Mesothelial cell of epicardium (in vitro differentiated cells): Measurements from ENCODE around the gene FATE1. TPM values are rescaled to one million over a fixed set of nuclear protein-coding genes. Genes with fewer than 3 reads are reported as not detected.

ENCODE experiments used
- DNase-seq, 2 experiments: peaks; one replicate each; pipeline ENCODE4 v3.0.0; 2021; ENCODE audit warnings: low spot score in 2 of 2; ENCODE audit not compliant: unreplicated experiment in 2 of 2
- H3K27ac Mint-ChIP-seq: 2 replicates; pipeline ENCODE4 v1.8.0; 2021; ENCODE audit warnings: mixed read lengths
- H3K27me3 Mint-ChIP-seq: 2 replicates; pipeline ENCODE4 v1.8.0; 2021; ENCODE audit warnings: low read depth, mixed read lengths
- H3K36me3 Mint-ChIP-seq: 2 replicates; pipeline ENCODE4 v1.8.0; 2021; ENCODE audit warnings: mixed read lengths
- H3K4me1 Mint-ChIP-seq: 2 replicates; pipeline ENCODE4 v1.8.0; 2021; ENCODE audit warnings: mixed read lengths
- H3K4me3 Mint-ChIP-seq: 2 replicates; pipeline ENCODE4 v1.8.0; 2021; ENCODE audit warnings: mild to moderate bottlenecking, moderate library complexity, mixed read lengths
- H3K9me3 Mint-ChIP-seq: 2 replicates; pipeline ENCODE4 v1.8.0; 2021; ENCODE audit warnings: mixed read lengths
- CTCF ChIP-seq: fragments of 200-600 bp; sonication (generic); IDR thresholded peaks from one replicate; pipeline ENCODE4 v1.5.0; 2021; ENCODE audit warnings: antibody characterized with exemption; ENCODE audit not compliant: unreplicated experiment
- total RNA-seq: library from RNA; stranded (reverse); gene quantifications from 3 replicates; pipeline ENCODE4 v1.2.1, GENCODE V29; 2021

The FATE1 gene
- total RNA-seq, 1 donor from 2014 or later = not detected

DNA sequence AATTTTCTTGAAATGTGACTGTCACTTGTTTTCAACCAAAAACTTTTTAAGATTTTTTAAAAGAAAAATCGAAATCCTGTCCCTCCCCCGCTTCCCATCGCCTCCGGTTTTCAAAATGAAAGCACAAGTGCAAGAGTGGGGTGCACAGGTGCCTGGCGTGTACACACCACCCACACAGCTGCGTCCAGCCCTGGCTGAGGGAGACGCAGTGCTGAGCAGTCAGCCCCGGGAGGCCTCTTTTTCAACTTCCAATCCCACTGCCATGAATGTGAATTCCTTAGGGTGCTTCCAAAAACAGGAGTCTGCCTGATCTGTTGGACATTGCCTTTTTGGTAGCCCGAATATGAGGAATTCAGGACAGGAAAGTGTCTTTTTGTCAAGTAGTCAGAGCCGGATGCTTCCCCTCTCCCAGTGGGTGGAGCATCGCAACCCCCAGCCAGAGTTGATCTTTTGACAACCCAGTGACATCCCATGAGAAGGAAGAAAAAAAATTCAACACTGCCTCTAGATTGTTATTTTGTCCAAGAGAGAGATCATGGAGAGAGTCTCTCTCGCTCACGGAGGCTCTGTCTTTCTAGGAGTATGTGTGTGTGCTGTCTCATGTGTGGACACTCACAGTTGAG, 11.7 kb upstream of the FATE1 start:
- H3K4me1 Mint-ChIP-seq = no peaks in the 10 kb centered on the region
- no peak overlapping the region for H3K27ac Mint-ChIP-seq
- H3K27me3 Mint-ChIP-seq = peaks cover under 1% of the 10 kb centered on the region
- TF ChIP-seq CTCF = no peak
- no peaks in the 10 kb centered on the region for H3K36me3 Mint-ChIP-seq
- DNase-seq = no peak
- H3K9me3 Mint-ChIP-seq = no peaks in the 10 kb centered on the region
- H3K4me3 Mint-ChIP-seq = no peak overlapping the region

GRCh38 chrX:151708821-151709220, 7.0 kb upstream of the FATE1 start:
- Mint-ChIP-seq H3K27me3 (peaks cover 19% of the 10 kb centered on the region), H3K4me1 (no peaks in the 10 kb centered on the region), H3K4me3 (no peak overlapping the region), H3K36me3 (no peaks in the 10 kb centered on the region), H3K27ac (no peak overlapping the region), H3K9me3 (no peaks in the 10 kb centered on the region)
- no peak for TF ChIP-seq CTCF
- DNase-seq = no peak

GRCh38 chrX:151710457-151710856, 5.4 kb upstream of the FATE1 start:
- no peak for DNase-seq
- Mint-ChIP-seq H3K36me3 (no peaks in the 10 kb centered on the region), H3K27me3 (peaks cover 19% of the 10 kb centered on the region), H3K4me3 (no peak overlapping the region), H3K4me1 (peaks cover 2% of the 10 kb centered on the region), H3K27ac (no peak overlapping the region), H3K9me3 (no peaks in the 10 kb centered on the region)
- no peak for TF ChIP-seq CTCF

- no peak overlapping the region for H3K27ac Mint-ChIP-seq
- peaks cover 2% of the 10 kb centered on the region for H3K4me1 Mint-ChIP-seq
- no peak for TF ChIP-seq CTCF
- H3K27me3 Mint-ChIP-seq = peaks cover 19% of the 10 kb centered on the region
- H3K36me3 Mint-ChIP-seq = no peaks in the 10 kb centered on the region
- no peak overlapping the region for H3K4me3 Mint-ChIP-seq
- no peaks in the 10 kb centered on the region for H3K9me3 Mint-ChIP-seq
- no peak for DNase-seq
Observed at GRCh38 chrX:151711154-151711553, 4.7 kb upstream of the FATE1 start.

DNA sequence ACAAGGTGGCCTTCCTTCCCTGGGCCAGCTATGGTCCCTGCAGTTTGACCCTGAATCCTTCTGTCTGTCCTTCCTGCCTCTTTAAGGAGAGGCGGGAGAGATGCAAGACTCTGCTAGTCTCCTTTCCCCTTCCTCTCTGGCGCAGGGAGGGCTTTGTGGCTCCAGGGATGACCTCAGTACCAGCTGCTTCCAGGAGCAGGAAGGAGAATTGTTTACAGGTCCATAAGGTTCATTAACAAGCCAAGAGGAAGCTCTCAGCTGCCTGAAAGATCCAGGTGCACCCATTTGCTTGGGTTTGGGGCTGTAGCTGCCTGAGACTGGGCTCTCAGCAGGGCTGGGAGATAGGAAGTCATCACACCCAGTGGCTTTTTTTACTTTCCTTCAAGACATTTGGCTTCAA, 4.0 kb upstream of the FATE1 start:
- peaks cover 22% of the 10 kb centered on the region for H3K27me3 Mint-ChIP-seq
- no peak overlapping the region for H3K27ac Mint-ChIP-seq
- no peak overlapping the region for H3K4me3 Mint-ChIP-seq
- DNase-seq = no peak
- no peaks in the 10 kb centered on the region for H3K9me3 Mint-ChIP-seq
- H3K4me1 Mint-ChIP-seq = peaks cover 2% of the 10 kb centered on the region
- TF ChIP-seq CTCF = no peak
- H3K36me3 Mint-ChIP-seq = no peaks in the 10 kb centered on the region

GRCh38 chrX:151712253-151712652, 3.6 kb upstream of the FATE1 start:
- H3K9me3 Mint-ChIP-seq = no peaks in the 10 kb centered on the region

More at GRCh38 chrX:151712253-151712652, 3.6 kb upstream of the FATE1 start:
- H3K27me3 Mint-ChIP-seq = peaks cover 24% of the 10 kb centered on the region
- H3K4me1 Mint-ChIP-seq = peaks cover 2% of the 10 kb centered on the region
- no peak overlapping the region for H3K27ac Mint-ChIP-seq
- DNase-seq = no peak
- H3K4me3 Mint-ChIP-seq = no peak overlapping the region
- no peak for TF ChIP-seq CTCF
- no peaks in the 10 kb centered on the region for H3K36me3 Mint-ChIP-seq
